PC-9 (cell line): ENCODE data around the gene SCARB1. TPM values are rescaled to one million over a fixed set of nuclear protein-coding genes. Genes with fewer than 3 reads are reported as not detected.
"Not testable (repeated sequence)": the region's sequence is repeated elsewhere in the genome, so short reads cannot be mapped to it uniquely, and the experiment has no call there.

Experiments
- BruUV-seq: library from RNA; stranded (reverse); fragments of 400-500 nt; replicated peaks from 2 replicates; lab custom pipeline; 2021; lab: Mats Ljungman, UMichigan
- CTCF ChIA-PET: fragments of 300-600 bp; sonication (Branson Sonifier 250); formaldehyde crosslinking; loops from one replicate; lab custom pipeline; 2022; ENCODE audit warnings: antibody characterized with exemption; lab: Charles Lee
- POLR2A ChIA-PET: fragments of 300-600 bp; sonication (Branson Sonifier 250); formaldehyde crosslinking; loops from one replicate; lab custom pipeline; 2022; ENCODE audit warnings: antibody characterized with exemption; ENCODE audit not compliant: unreplicated experiment; lab: Charles Lee
- DNase-seq, 2 experiments: peaks; one replicate each; pipeline versions ENCODE4 v3.0.0 to v3.0.0-alpha.2; 2015 to 2022; ENCODE audit warnings: mixed read lengths in 1 of 2
- H2AFZ ChIP-seq: fragments of 200-600 bp; sonication (generic); 2 replicates; pipeline ENCODE4 v1.8.1; 2017; ENCODE audit warnings: antibody characterized with exemption
- H3F3A ChIP-seq: fragments of 200-600 bp; sonication (generic); 2 replicates; pipeline ENCODE4 v1.8.1; 2017; ENCODE audit warnings: antibody characterized with exemption, mild to moderate bottlenecking, low read depth; ENCODE audit not compliant: insufficient read depth
- H3K27ac ChIP-seq: fragments of 200-600 bp; sonication (generic); 2 replicates; pipeline ENCODE4 v1.6.1; 2016; ENCODE audit warnings: mixed run types
- H3K27me3 ChIP-seq: fragments of 200-600 bp; sonication (generic); 2 replicates; pipeline ENCODE4 v1.6.1; 2016; ENCODE audit warnings: low read depth, mixed run types; ENCODE audit not compliant: insufficient read depth
- H3K36me3 ChIP-seq: fragments of 200-600 bp; sonication (generic); 2 replicates; pipeline ENCODE4 v1.6.1; 2016; ENCODE audit warnings: low read depth, mixed run types
- H3K4me1 ChIP-seq: fragments of 200-600 bp; sonication (generic); replicated peaks from 2 replicates; pipeline ENCODE4 v1.6.1; 2016; ENCODE audit warnings: mixed run types; ENCODE audit not compliant: insufficient read depth
- H3K4me2 ChIP-seq: fragments of 200-600 bp; sonication (generic); 2 replicates; pipeline ENCODE4 v1.6.1; 2017; ENCODE audit warnings: mixed run types
- H3K4me3 ChIP-seq: fragments of 200-600 bp; sonication (generic); 2 replicates; pipeline ENCODE4 v1.6.1; 2016; ENCODE audit warnings: mixed run types
- H3K79me2 ChIP-seq: fragments of 200-600 bp; sonication (generic); 2 replicates; pipeline ENCODE4 v1.6.1; 2017; ENCODE audit warnings: low read depth, mixed run types
- H3K9me2 ChIP-seq: fragments of 200-600 bp; sonication (generic); 2 replicates; pipeline ENCODE4 v1.8.1; 2017; ENCODE audit warnings: mild to moderate bottlenecking; ENCODE audit not compliant: insufficient read depth
- H3K9me3 ChIP-seq: fragments of 200-600 bp; sonication (generic); 2 replicates; pipeline ENCODE4 v1.8.1; 2016; ENCODE audit warnings: low read depth; ENCODE audit not compliant: insufficient read depth
- H4K20me1 ChIP-seq: fragments of 200-600 bp; sonication (generic); 2 replicates; pipeline ENCODE4 v1.8.1; 2017; ENCODE audit not compliant: insufficient read depth
- CTCF ChIP-seq: fragments of 200-600 bp; sonication (generic); conservative IDR thresholded peaks from 2 replicates; pipeline ENCODE4 v1.6.1; 2017; ENCODE audit warnings: mixed run types, antibody characterized with exemption, mild to moderate bottlenecking, moderate library complexity
- EZH2 ChIP-seq: fragments of 200-600 bp; sonication (generic); IDR thresholded peaks from 2 replicates; pipeline ENCODE4 v1.8.0; 2017; ENCODE audit warnings: antibody characterized with exemption, low read depth
- intact Hi-C: fragments of 100-400 bp; cut with micrococcal nuclease; formaldehyde crosslinking; loops from one replicate; pipeline ENCODE4 v1.10.0; 2022; ENCODE audit not compliant: unreplicated experiment
- total RNA-seq: library from RNA; stranded (reverse); gene quantifications from 2 replicates; pipeline ENCODE4 v1.2.3, GENCODE V29; 2021

SCARB1 gene
- total RNA-seq, 1 experiment from 2014 or later: 49.6 TPM

- Histone ChIP-seq H3K27ac (no peak overlapping the region), H3K4me2 (no peak overlapping the region), H3K27me3 (no peaks in the 10 kb centered on the region), H3K36me3 (no peaks in the 10 kb centered on the region), H3F3A (peaks cover 8% of the 10 kb centered on the region; the same call in 1 of the 2 replicates), H3K9me3 (no peaks in the 10 kb centered on the region), H3K4me3 (no peak overlapping the region), H4K20me1 (no peaks in the 10 kb centered on the region), H3K4me1 (peaks cover 12% of the 10 kb centered on the region), H3K79me2 (no peaks in the 10 kb centered on the region), H2AFZ (no peak overlapping the region), H3K9me2 (no peaks in the 10 kb centered on the region)
- CTCF ChIA-PET: interaction anchor here (0.6 kb wide), 2 partner anchors 37 to 73 kb away, joined by 3 to 6 read pairs; no protein-coding TSS in a partner anchor
- intact Hi-C loops: loop anchor here (10.0 kb wide), 1 partner anchor 284 kb away; the partner anchor contains the start of gene TMEM132B
- no TSS peak for BruUV-seq
- DNase-seq: no peak
- TF ChIP-seq CTCF: no peak
- TF ChIP-seq EZH2: no peak
- POLR2A ChIA-PET: no interaction called here
Observed at GRCh38 chr12:124901003-124901402, 37.3 kb upstream of the SCARB1 start.

GRCh38 chr12:124900345-124900795, 36.7 kb upstream of the SCARB1 start:
- intact Hi-C loops: loop anchor here (10.0 kb wide), 1 partner anchor 284 kb away; the partner anchor contains the start of gene TMEM132B
- BruUV-seq, H3K4me3 ChIP-seq, H3K27ac ChIP-seq, H3K9me3 ChIP-seq, DNase-seq, H4K20me1 ChIP-seq, H2AFZ ChIP-seq, H3K9me2 ChIP-seq, H3F3A ChIP-seq, H3K27me3 ChIP-seq, H3K4me2 ChIP-seq, H3K36me3 ChIP-seq, H3K79me2 ChIP-seq: not testable (repeated sequence)
- H3K4me1 ChIP-seq: peaks cover 12% of the 10 kb centered on the region
- CTCF ChIA-PET: interaction anchor here (0.6 to 0.7 kb wide), 2 partner anchors 38 to 341 kb away, joined by 3 to 11 read pairs; no protein-coding TSS in a partner anchor
- POLR2A ChIA-PET: interaction anchor here (0.7 kb wide), 1 partner anchor 582 kb away, joined by 3 read pairs; no protein-coding TSS in a partner anchor

GRCh38 chr12:124898923-124899294, 35.2 kb upstream of the SCARB1 start:
- H3K9me2 ChIP-seq: no peaks in the 10 kb centered on the region
- TF ChIP-seq EZH2 (no peak), CTCF (no peak)
- no peak overlapping the region for H2AFZ ChIP-seq
- CTCF ChIA-PET: no interaction called here
- no peaks in the 10 kb centered on the region for H3K36me3 ChIP-seq
- DNase-seq: no peak
- H4K20me1 ChIP-seq: no peaks in the 10 kb centered on the region
- no peak overlapping the region for H3K4me3 ChIP-seq
- H3K79me2 ChIP-seq: no peaks in the 10 kb centered on the region
- no TSS peak for BruUV-seq
- no peak overlapping the region for H3K4me2 ChIP-seq
- no peaks in the 10 kb centered on the region for H3K9me3 ChIP-seq
- H3K27ac ChIP-seq: no peak overlapping the region
- no peaks in the 10 kb centered on the region for H3K4me1 ChIP-seq
- H3K27me3 ChIP-seq: no peaks in the 10 kb centered on the region
- H3F3A ChIP-seq: no peaks in the 10 kb centered on the region
- intact Hi-C loops: loop anchor here (2.0 to 5.0 kb wide), 3 partner anchors 62 to 862 kb away; no protein-coding TSS in a partner anchor
- POLR2A ChIA-PET: no interaction called here
